ENCODE data around the gene OTX1.

OTX1 gene

DNA sequence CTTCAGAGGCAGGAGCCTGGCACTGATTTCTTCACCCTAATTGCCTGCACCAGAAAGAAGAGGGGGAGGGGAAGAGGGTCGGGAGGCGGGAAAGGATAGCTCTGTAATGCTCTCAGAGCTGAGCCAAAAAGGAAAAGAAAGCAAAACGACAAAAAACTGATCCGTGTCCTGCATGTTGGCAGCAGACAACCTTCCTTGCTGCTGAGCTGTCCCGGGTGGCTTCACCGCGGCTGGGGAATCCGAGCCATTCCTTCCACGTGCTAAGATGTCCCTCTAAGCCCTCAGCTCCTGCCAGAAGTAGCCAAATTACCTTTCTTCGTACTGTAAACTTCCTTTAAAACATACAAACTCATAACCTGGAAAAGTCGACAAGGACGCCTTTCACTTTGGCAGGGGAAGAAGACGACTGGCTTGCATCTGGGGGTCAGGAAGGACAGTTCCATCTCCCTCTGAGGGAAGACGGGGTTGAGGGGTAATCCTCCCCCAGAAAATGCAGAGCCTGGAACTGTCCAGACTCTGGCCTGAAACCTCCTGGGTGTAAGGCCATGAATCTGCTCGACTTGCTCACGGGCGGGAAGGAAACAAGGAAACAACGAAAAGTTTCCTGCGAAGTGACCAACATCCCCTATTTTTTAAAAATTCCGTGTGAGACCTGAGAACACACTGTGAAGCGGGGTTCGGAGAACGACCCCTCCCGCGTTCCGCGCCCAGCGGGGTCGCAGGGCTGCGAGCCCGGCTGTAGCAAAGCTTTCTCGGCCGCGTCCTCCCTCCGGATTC is 7.7 kb downstream of the OTX1 start:
- H3K4me3 ChIP-seq (ENCODE audit: low read depth, low read length), result peak overlapping the region; percentile 24; the same call in 1 of the 2 replicates
- no peak for DNase-seq (ENCODE audit: low read depth)
- TF ChIP-seq, protein P1, sequence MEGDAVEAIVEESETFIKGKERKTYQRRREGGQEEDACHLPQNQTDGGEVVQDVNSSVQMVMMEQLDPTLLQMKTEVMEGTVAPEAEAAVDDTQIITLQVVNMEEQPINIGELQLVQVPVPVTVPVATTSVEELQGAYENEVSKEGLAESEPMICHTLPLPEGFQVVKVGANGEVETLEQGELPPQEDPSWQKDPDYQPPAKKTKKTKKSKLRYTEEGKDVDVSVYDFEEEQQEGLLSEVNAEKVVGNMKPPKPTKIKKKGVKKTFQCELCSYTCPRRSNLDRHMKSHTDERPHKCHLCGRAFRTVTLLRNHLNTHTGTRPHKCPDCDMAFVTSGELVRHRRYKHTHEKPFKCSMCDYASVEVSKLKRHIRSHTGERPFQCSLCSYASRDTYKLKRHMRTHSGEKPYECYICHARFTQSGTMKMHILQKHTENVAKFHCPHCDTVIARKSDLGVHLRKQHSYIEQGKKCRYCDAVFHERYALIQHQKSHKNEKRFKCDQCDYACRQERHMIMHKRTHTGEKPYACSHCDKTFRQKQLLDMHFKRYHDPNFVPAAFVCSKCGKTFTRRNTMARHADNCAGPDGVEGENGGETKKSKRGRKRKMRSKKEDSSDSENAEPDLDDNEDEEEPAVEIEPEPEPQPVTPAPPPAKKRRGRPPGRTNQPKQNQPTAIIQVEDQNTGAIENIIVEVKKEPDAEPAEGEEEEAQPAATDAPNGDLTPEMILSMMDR (IDR thresholded peaks at IDR 0.05; ENCODE audit: insufficient read depth, low read depth, low read length, missing control alignments), result no peak

DNA sequence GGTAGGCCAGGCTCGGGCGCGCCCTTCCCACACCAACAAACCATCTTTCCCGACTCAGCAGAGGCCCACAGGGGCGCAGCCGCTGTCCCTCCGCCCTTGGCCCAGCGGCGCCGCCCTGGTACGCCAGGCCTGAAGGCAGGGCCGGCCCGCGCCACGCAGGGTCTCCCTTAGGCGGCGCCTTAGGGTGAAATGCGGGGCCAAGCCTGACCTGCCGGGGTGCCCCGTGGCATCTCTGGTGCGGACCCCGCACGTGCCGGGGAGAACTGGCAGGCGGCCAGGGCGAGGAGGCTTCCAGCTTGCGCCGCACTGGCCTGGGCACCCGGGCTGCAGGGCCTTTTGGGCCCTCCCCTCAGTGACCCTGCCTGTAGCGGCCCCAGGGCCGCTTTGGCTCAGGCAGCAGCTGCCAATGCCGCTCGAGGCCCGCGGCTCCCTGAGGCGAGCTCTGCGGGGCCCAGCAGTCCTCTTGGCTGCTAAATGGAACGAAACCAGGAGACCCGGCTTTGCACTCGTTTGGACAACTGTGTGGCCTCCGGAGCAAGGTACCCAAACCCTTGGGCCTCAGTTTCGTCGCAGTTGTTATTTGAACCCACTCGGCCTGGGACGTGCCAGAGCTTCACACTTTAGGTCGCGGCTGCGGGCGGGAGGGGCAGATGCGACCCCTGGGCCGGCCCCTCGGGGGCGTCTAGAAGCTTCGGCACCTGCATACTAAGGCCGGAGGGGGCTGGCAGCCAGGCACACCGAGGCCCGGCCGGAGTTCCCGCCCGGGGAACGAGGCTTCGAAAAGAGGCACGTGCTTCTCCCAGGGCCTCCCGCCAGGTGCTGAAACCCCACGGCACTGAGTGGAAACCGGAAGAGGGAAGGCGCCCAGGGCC is 8.5 kb downstream of the OTX1 start:
- TF ChIP-seq, protein P1 (IDR thresholded peaks at IDR 0.05; ENCODE audit: insufficient read depth, low read depth, low read length, missing control alignments), result no peak
- H3K4me3 ChIP-seq (ENCODE audit: low read depth, low read length), result no peak overlapping the region
- DNase-seq (ENCODE audit: low read depth), result no peak

DNA sequence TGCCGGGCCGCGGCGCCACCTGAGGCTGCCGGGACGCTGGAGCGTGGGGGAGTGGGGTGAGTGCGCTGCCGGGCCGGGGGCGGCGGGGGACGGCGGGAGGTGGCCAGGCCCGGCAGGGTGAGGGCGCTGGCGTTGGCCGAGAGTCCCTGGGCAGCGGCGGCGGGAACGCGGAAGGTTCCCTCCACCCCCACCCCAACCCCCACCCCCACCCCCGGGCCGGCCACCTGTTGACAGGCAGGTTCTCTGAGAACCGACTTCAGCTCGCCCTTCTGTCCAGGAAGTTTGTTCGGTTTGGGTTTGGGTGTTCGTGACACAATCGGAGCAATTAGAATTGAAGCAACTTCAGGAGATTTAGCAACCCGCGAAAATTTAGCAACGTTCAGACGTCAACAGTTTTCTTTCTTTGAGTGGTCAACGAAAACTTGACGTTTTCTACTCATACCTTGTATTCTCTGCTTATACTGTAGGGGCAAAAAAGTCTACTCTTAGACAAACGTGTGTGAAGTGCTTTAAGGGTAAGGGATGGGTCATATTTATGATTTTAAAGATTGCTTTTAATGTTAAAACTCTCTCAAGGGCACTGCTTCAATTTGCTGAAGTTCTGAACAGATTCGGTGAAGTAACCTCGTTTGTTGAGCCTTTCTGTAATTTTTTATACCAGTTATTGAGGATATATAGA is 9.3 kb downstream of the OTX1 start:
- DNase-seq (ENCODE audit: low read depth), result no peak
- no peak overlapping the region for H3K4me3 ChIP-seq (ENCODE audit: low read depth, low read length)
- TF ChIP-seq, protein P1 (IDR thresholded peaks at IDR 0.05; ENCODE audit: insufficient read depth, low read depth, low read length, missing control alignments), result no peak

DNA sequence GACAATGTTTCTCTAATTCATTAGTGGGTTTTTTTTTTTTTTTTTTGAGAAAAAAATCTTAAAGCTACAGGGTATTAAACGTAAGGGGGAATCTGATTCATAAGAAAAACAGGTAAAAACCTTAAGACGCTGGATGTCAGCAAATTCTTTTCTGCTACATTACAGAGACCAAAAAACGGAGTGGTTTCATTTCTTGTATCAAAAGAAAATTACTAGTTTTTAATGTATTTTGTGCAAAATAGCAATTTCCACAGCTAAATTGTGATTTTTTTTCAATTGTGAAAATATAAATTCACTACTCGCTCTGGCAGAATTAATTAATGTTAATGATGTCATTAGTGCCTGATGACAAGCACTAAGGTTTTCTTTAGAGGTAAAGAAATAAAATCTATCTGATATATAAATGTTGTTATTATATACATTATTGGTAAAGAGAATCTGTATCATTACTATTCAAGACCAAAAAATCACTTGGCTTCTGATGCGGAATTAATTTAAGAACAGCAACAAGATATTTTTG is 9.9 kb downstream of the OTX1 start:
- H3K4me3 ChIP-seq (ENCODE audit: low read depth, low read length), result no peak overlapping the region
- no peak for DNase-seq (ENCODE audit: low read depth)
- TF ChIP-seq, protein P1 (IDR thresholded peaks at IDR 0.05; ENCODE audit: insufficient read depth, low read depth, low read length, missing control alignments), result no peak

DNA sequence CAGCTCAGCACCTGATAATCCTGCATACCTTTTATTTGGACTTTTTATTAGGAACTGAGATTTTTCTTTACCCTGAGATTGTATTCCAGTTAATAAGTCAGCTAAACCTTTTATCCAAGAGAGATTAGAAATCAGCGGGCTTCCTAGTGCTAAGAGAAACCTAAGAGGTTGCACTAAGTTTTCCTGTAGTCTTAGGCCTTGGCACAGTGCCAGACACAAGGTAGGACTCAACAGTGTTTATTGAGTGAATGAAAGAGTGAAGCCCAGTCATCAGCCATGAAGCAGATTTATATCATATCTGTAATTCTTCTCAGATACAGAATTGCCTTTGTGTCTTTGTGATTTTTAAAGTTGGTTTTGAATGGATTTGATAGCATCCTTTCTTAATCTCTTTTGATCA is 13.6 kb downstream of the OTX1 start:
- TF ChIP-seq, protein P1 (IDR thresholded peaks at IDR 0.05; ENCODE audit: insufficient read depth, low read depth, low read length, missing control alignments), result no peak
- no peak for DNase-seq (ENCODE audit: low read depth)
- no peak overlapping the region for H3K4me3 ChIP-seq (ENCODE audit: low read depth, low read length)

DNA sequence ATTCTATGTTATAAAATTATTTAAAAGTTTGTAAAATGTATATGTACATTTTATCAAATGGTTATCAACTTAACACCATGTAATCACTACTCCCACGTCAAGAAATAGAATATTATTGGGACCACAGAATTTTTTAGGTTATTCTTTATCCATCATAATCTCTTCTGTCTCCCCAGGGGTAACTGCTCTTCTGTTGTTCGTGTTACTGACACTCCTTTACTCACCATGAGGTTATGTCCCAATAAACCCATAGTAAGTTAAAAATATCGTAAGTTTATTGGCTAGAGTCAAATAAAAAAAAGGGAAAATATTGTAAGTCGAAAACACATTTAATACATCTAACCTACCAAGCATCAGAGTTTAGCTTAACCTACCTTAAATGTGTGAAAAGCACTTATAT is 14.0 kb downstream of the OTX1 start:
- H3K4me3 ChIP-seq (ENCODE audit: low read depth, low read length), result no peak overlapping the region
- TF ChIP-seq, protein P1 (IDR thresholded peaks at IDR 0.05; ENCODE audit: insufficient read depth, low read depth, low read length, missing control alignments), result no peak
- DNase-seq (ENCODE audit: low read depth), result no peak

Measured in GM12865 (cell line).